Measurements from ENCODE around the gene RNF34.

Gene RNF34

DNA sequence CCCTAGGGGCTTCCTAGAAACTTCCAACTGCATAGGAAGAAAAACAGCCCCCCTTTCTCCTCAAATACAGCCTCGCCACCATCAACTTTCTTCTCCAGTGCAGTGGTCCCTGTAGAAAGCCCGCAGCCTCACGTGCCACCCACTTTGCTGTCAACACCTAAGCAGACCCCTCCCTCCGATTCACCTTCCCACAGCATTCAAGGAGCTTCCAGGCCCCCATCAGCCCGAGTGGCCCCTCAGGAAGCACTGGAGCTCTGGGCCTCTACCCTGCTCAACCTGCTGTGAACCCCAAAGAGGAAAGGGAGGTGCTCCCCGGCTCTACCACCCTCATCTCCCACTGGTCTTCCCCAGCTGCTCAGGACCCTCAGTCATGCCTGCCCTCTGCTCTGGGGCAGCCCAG, 55.0 kb downstream of the RNF34 start:
- peaks cover 0 to 12% of the 10 kb centered on the region in 2 donors for H3K4me1 ChIP-seq (ENCODE audit: control insufficient read depth in 2 of 2, insufficient read depth in 1 of 2, low read depth in 1 of 2, low read length in 2 of 2)
- no peaks in the 10 kb centered on the region for H3K27me3 ChIP-seq (ENCODE audit: control insufficient read depth in 3 of 3, insufficient read depth in 3 of 3, low read depth in 1 of 3, low read length in 3 of 3)
- H3K4me2 ChIP-seq (ENCODE audit: insufficient read depth, low read length, poor library complexity, severe bottlenecking), result no peak overlapping the region
- peak overlapping the region; percentile 31 for H2BK5ac ChIP-seq (ENCODE audit: low read length)
- H2AK5ac ChIP-seq (ENCODE audit: low read depth, low read length), result no peak overlapping the region
- no peak overlapping the region for H4K8ac ChIP-seq (ENCODE audit: low read depth, low read length)
- H3K36me3 ChIP-seq (replicated peaks in 1 of 2; ENCODE audit: control insufficient read depth in 2 of 2, insufficient read depth in 2 of 2, low read length in 2 of 2), result peaks cover 7 to 60% of the 10 kb centered on the region in 2 donors
- WGBS, 2 donors (ENCODE audit: extremely low coverage in 2 of 2, insufficient read length in 2 of 2, insufficient replicate concordance in 1 of 2), result no CpG with 5 or more reads among the region's 6 CpGs
- H3K14ac ChIP-seq (ENCODE audit: low read length), result no peak overlapping the region
- no peak overlapping the region for H3K9ac ChIP-seq (ENCODE audit: low read depth, low read length, poor library complexity)
- no peak overlapping the region for H2BK12ac ChIP-seq (ENCODE audit: low read length)
- H2BK15ac ChIP-seq (ENCODE audit: low read length), result no peak overlapping the region
- H3K18ac ChIP-seq (ENCODE audit: low read length), result peak overlapping the region; percentile 71
- H4K91ac ChIP-seq (ENCODE audit: low read depth, low read length, poor library complexity), result no peak overlapping the region
- no peak overlapping the region for H3K27ac ChIP-seq (replicated peaks; ENCODE audit: low read length)
- DNase-seq (ENCODE audit: low spot score), result no peak
- H3K4ac ChIP-seq (ENCODE audit: low read length), result no peak overlapping the region
- peaks cover 0 to 6% of the 10 kb centered on the region in 2 donors for H3K9me3 ChIP-seq (replicated peaks in 1 of 2; ENCODE audit: control insufficient read depth in 2 of 2, insufficient read depth in 1 of 2, low read depth in 1 of 2, low read length in 2 of 2)
- H3K4me3 ChIP-seq (ENCODE audit: low read length in 2 of 2), result no peak overlapping the region
- no peak overlapping the region for H3K23ac ChIP-seq (ENCODE audit: low read depth, low read length, poor library complexity)
- no peak overlapping the region for H2AFZ ChIP-seq (ENCODE audit: low read length)
- H3K79me1 ChIP-seq (ENCODE audit: low read depth, low read length), result peaks cover 14% of the 10 kb centered on the region
- H2BK120ac ChIP-seq (ENCODE audit: low read depth, low read length), result no peak overlapping the region

DNA sequence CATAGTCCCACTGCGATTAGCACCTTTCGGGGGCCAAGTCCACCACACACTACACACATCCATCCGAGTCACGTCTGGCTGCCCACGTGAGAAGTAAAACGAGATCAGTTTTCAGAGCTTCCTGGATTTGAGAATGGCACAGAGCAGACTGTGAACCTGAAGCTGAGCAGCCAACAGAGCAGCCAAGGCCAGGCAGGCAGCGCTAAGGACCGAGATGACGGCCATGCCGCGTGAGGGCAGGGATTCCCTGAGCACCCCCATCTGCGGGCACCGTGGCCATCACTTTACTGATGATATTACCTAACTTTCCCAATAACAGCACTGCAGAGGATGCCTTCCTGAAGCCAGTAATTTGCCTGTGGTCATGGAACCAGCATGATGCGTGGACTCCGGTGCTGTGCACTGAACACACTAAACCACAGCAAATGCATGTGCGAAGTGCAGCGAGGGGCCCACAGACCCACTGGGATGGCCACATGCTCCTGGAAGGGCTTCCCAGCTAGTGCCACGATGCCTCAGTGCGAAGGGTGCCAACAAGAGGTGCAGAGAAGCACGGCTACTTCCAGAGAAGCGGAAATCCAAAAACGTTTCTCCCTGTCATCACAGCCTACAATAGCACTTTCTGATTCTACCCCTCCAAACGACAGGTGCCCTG, 56.0 kb downstream of the RNF34 start:
- H3K9ac ChIP-seq (ENCODE audit: low read depth, low read length, poor library complexity), result peak overlapping the region; percentile 18
- peaks cover 14% of the 10 kb centered on the region for H3K79me1 ChIP-seq (ENCODE audit: low read depth, low read length)
- no peak overlapping the region for H2BK120ac ChIP-seq (ENCODE audit: low read depth, low read length)
- no peak overlapping the region for H3K14ac ChIP-seq (ENCODE audit: low read length)
- H3K27me3 ChIP-seq (ENCODE audit: control insufficient read depth in 3 of 3, insufficient read depth in 3 of 3, low read depth in 1 of 3, low read length in 3 of 3), result no peaks in the 10 kb centered on the region
- peaks cover 0 to 12% of the 10 kb centered on the region in 2 donors for H3K4me1 ChIP-seq (ENCODE audit: control insufficient read depth in 2 of 2, insufficient read depth in 1 of 2, low read depth in 1 of 2, low read length in 2 of 2)
- no peak overlapping the region for H4K91ac ChIP-seq (ENCODE audit: low read depth, low read length, poor library complexity)
- no peak overlapping the region for H4K8ac ChIP-seq (ENCODE audit: low read depth, low read length)
- H2BK15ac ChIP-seq (ENCODE audit: low read length), result no peak overlapping the region
- no peak overlapping the region for H3K4me2 ChIP-seq (ENCODE audit: insufficient read depth, low read length, poor library complexity, severe bottlenecking)
- no peak for DNase-seq (ENCODE audit: low spot score)
- peak overlapping the region; percentile 14 for H3K23ac ChIP-seq (ENCODE audit: low read depth, low read length, poor library complexity)
- no peak overlapping the region for H3K27ac ChIP-seq (replicated peaks; ENCODE audit: low read length)
- no CpG with 5 or more reads among the region's 23 CpGs for WGBS, 2 donors (ENCODE audit: extremely low coverage in 2 of 2, insufficient read length in 2 of 2, insufficient replicate concordance in 1 of 2)
- H2BK5ac ChIP-seq (ENCODE audit: low read length), result peak overlapping the region; percentile 31
- no peak overlapping the region for H2BK12ac ChIP-seq (ENCODE audit: low read length)
- H2AFZ ChIP-seq (ENCODE audit: low read length), result no peak overlapping the region
- no peak overlapping the region for H2AK5ac ChIP-seq (ENCODE audit: low read depth, low read length)
- no peak overlapping the region for H3K4ac ChIP-seq (ENCODE audit: low read length)
- H3K18ac ChIP-seq (ENCODE audit: low read length), result peak overlapping the region; percentile 51
- H3K36me3 ChIP-seq (replicated peaks in 1 of 2; ENCODE audit: control insufficient read depth in 2 of 2, insufficient read depth in 2 of 2, low read length in 2 of 2), result peaks cover 7 to 53% of the 10 kb centered on the region in 2 donors
- H3K4me3 ChIP-seq (ENCODE audit: low read length in 2 of 2), result no peak overlapping the region
- H3K9me3 ChIP-seq (replicated peaks in 1 of 2; ENCODE audit: control insufficient read depth in 2 of 2, insufficient read depth in 1 of 2, low read depth in 1 of 2, low read length in 2 of 2), result peaks cover 2 to 9% of the 10 kb centered on the region in 2 donors

DNA sequence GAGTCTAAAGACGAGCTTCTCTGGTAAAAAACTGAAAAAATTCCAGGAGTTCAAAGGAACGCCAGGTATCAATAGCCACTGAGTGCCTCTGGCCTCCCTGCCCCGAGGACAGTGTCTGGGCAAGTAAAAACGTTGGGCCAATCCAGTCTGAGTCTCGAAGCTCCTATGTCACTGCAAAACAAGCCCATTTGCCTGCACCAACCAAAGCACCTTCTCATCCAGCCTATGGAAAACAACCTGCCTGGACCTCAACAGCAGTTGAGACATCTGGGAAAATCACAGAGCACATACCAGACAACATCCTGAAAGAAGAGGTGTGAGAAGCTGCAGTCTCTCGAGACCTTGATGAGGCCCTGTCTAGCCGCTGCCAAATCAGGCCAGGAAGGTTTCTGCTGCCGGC, 56.6 kb downstream of the RNF34 start:
- Histone ChIP-seq H2AK5ac (ENCODE audit: low read depth, low read length) (no peak overlapping the region), H3K4me2 (ENCODE audit: insufficient read depth, low read length, poor library complexity, severe bottlenecking) (no peak overlapping the region), H3K4ac (ENCODE audit: low read length) (no peak overlapping the region), H2BK5ac (ENCODE audit: low read length) (no peak overlapping the region), H3K36me3 (replicated peaks in 1 of 2; ENCODE audit: control insufficient read depth in 2 of 2, insufficient read depth in 2 of 2, low read length in 2 of 2) (peaks cover 7 to 50% of the 10 kb centered on the region in 2 donors), H3K9ac (ENCODE audit: low read depth, low read length, poor library complexity) (no peak overlapping the region), H2AFZ (ENCODE audit: low read length) (no peak overlapping the region), H4K8ac (ENCODE audit: low read depth, low read length) (no peak overlapping the region), H3K18ac (ENCODE audit: low read length) (no peak overlapping the region), H3K4me3 (ENCODE audit: low read length in 2 of 2) (no peak overlapping the region), H2BK12ac (ENCODE audit: low read length) (no peak overlapping the region), H3K14ac (ENCODE audit: low read length) (no peak overlapping the region), H3K9me3 (replicated peaks in 1 of 2; ENCODE audit: control insufficient read depth in 2 of 2, insufficient read depth in 1 of 2, low read depth in 1 of 2, low read length in 2 of 2) (peaks cover 2 to 9% of the 10 kb centered on the region in 2 donors), H2BK120ac (ENCODE audit: low read depth, low read length) (no peak overlapping the region), H3K23ac (ENCODE audit: low read depth, low read length, poor library complexity) (no peak overlapping the region), H3K27ac (replicated peaks; ENCODE audit: low read length) (no peak overlapping the region), H4K91ac (ENCODE audit: low read depth, low read length, poor library complexity) (no peak overlapping the region), H2BK15ac (ENCODE audit: low read length) (no peak overlapping the region), H3K27me3 (ENCODE audit: control insufficient read depth in 3 of 3, insufficient read depth in 3 of 3, low read depth in 1 of 3, low read length in 3 of 3) (no peaks in the 10 kb centered on the region), H3K79me1 (ENCODE audit: low read depth, low read length) (peaks cover 17% of the 10 kb centered on the region), H3K4me1 (ENCODE audit: control insufficient read depth in 2 of 2, insufficient read depth in 1 of 2, low read depth in 1 of 2, low read length in 2 of 2) (peaks cover 0 to 12% of the 10 kb centered on the region in 2 donors)
- no CpG with 5 or more reads among the region's 8 CpGs for WGBS, 2 donors (ENCODE audit: extremely low coverage in 2 of 2, insufficient read length in 2 of 2, insufficient replicate concordance in 1 of 2)
- no peak for DNase-seq (ENCODE audit: low spot score)

DNA sequence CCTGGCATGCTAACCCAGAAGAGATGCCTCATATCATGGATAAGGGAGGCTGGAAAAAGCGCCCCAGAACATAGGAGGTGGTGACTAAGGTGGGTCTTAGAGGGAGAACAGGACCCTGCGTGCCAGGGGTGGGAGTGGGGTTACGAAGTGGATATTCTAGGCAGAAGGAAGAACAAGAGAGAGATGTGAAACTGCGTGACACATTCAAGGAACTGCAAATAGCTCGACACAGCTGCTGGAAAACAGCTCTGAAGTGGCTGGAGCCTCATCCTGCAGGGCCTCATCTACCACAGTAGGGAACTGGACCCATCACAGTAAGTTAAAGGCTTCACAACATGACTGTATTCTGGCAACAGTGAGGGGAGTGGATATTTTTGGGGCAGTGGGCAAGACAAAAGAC, 61.1 kb downstream of the RNF34 start:
- no peak for DNase-seq (ENCODE audit: low spot score)
- no peak overlapping the region for H2BK12ac ChIP-seq (ENCODE audit: low read length)
- H3K18ac ChIP-seq (ENCODE audit: low read length), result no peak overlapping the region
- no peak overlapping the region for H3K23ac ChIP-seq (ENCODE audit: low read depth, low read length, poor library complexity)
- H3K36me3 ChIP-seq (replicated peaks in 1 of 2; ENCODE audit: control insufficient read depth in 2 of 2, insufficient read depth in 2 of 2, low read length in 2 of 2), result peaks cover 4 to 29% of the 10 kb centered on the region in 2 donors
- H3K27me3 ChIP-seq (ENCODE audit: control insufficient read depth in 3 of 3, insufficient read depth in 3 of 3, low read depth in 1 of 3, low read length in 3 of 3), result peaks cover 0 to under 1% (median 0%) of the 10 kb centered on the region in 3 experiments
- no peak overlapping the region for H3K14ac ChIP-seq (ENCODE audit: low read length)
- H2BK120ac ChIP-seq (ENCODE audit: low read depth, low read length), result no peak overlapping the region
- H3K9me3 ChIP-seq (replicated peaks in 1 of 2; ENCODE audit: control insufficient read depth in 2 of 2, insufficient read depth in 1 of 2, low read depth in 1 of 2, low read length in 2 of 2), result peaks cover 2 to 9% of the 10 kb centered on the region in 2 donors
- H2BK15ac ChIP-seq (ENCODE audit: low read length), result no peak overlapping the region
- no peak overlapping the region for H3K27ac ChIP-seq (replicated peaks; ENCODE audit: low read length)
- H3K79me1 ChIP-seq (ENCODE audit: low read depth, low read length), result peaks cover 12% of the 10 kb centered on the region
- WGBS, 2 donors (ENCODE audit: extremely low coverage in 2 of 2, insufficient read length in 2 of 2, insufficient replicate concordance in 1 of 2), result no CpG with 5 or more reads among the region's 5 CpGs
- no peak overlapping the region for H2BK5ac ChIP-seq (ENCODE audit: low read length)
- H4K91ac ChIP-seq (ENCODE audit: low read depth, low read length, poor library complexity), result no peak overlapping the region
- peaks cover under 1 to 1% of the 10 kb centered on the region in 2 donors for H3K4me1 ChIP-seq (ENCODE audit: control insufficient read depth in 2 of 2, insufficient read depth in 1 of 2, low read depth in 1 of 2, low read length in 2 of 2)
- H3K4me3 ChIP-seq (ENCODE audit: low read length in 2 of 2), result no peak overlapping the region
- no peak overlapping the region for H3K4me2 ChIP-seq (ENCODE audit: insufficient read depth, low read length, poor library complexity, severe bottlenecking)
- no peak overlapping the region for H4K8ac ChIP-seq (ENCODE audit: low read depth, low read length)
- H3K4ac ChIP-seq (ENCODE audit: low read length), result no peak overlapping the region
- H2AK5ac ChIP-seq (ENCODE audit: low read depth, low read length), result no peak overlapping the region
- H2AFZ ChIP-seq (ENCODE audit: low read length), result no peak overlapping the region
- H3K9ac ChIP-seq (ENCODE audit: low read depth, low read length, poor library complexity), result no peak overlapping the region

Data from neuronal stem cell (in vitro differentiated cells).